SK-N-SH treated with all-trans-retinoic acid at 6 μM for 48 hours (cell line): ENCODE results near the gene LYPLA2.

Experiments
- ARNTL ChIP-seq: fragments of 450-650 bp; formaldehyde crosslinking; IDR thresholded peaks from 2 replicates; pipeline ENCODE4 v1.5.0; 2020; ENCODE audit warnings: low read depth, mild to moderate bottlenecking, moderate library complexity, borderline replicate concordance
- ESRRG ChIP-seq: fragments of 250-450 bp; sonication (Bioruptor Pico); IDR thresholded peaks from 2 replicates; pipeline ENCODE4 v1.6.1; 2021; ENCODE audit warnings: mild to moderate bottlenecking
- GLIS3 ChIP-seq: fragments of 250-450 bp; sonication (Bioruptor Pico); IDR thresholded peaks from 2 replicates; pipeline ENCODE4 v1.5.0; 2020; ENCODE audit warnings: mild to moderate bottlenecking, moderate library complexity
- ISL1 ChIP-seq: fragments of 250-450 bp; sonication (Bioruptor Pico); IDR thresholded peaks from 2 replicates; pipeline ENCODE4 v2.1.2; 2022; ENCODE audit warnings: mild to moderate bottlenecking, moderate library complexity
- OSR1 ChIP-seq: fragments of 250-450 bp; sonication (Bioruptor Pico); IDR thresholded peaks from 2 replicates; pipeline ENCODE4 v1.8.0; 2022; ENCODE audit warnings: moderate library complexity, mild to moderate bottlenecking, inconsistent platforms
- POU6F1 ChIP-seq: fragments of 250-450 bp; sonication (Bioruptor Pico); IDR thresholded peaks from 2 replicates; pipeline ENCODE4 v1.8.0; 2021; ENCODE audit warnings: low read depth, mild to moderate bottlenecking, moderate library complexity, borderline replicate concordance
- RARB ChIP-seq: fragments of 250-450 bp; sonication (Bioruptor Pico); IDR thresholded peaks from 2 replicates; pipeline ENCODE4 v1.8.0; 2021; ENCODE audit warnings: mild to moderate bottlenecking, moderate library complexity
- TSHZ2 ChIP-seq: fragments of 250-450 bp; sonication (Bioruptor Pico); IDR thresholded peaks from 2 replicates; pipeline ENCODE4 v1.5.0; 2020; ENCODE audit warnings: mild to moderate bottlenecking, moderate library complexity
- ZFP3 ChIP-seq: fragments of 250-450 bp; sonication (Bioruptor Pico); IDR thresholded peaks from 2 replicates; pipeline ENCODE4 v1.5.0; 2020; ENCODE audit warnings: mild to moderate bottlenecking, moderate library complexity
- ZFP30 ChIP-seq: fragments of 450-650 bp; formaldehyde crosslinking; IDR thresholded peaks from 2 replicates; pipeline ENCODE4 v1.5.0; 2022; ENCODE audit warnings: mild to moderate bottlenecking, moderate library complexity
- ZNF70 ChIP-seq: fragments of 450-650 bp; formaldehyde crosslinking; IDR thresholded peaks from 2 replicates; pipeline ENCODE4 v1.5.0; 2020; ENCODE audit warnings: mild to moderate bottlenecking, moderate library complexity
- ZNF8 ChIP-seq: fragments of 450-650 bp; formaldehyde crosslinking; IDR thresholded peaks from 2 replicates; pipeline ENCODE4 v1.5.0; 2020; ENCODE audit warnings: mild to moderate bottlenecking, moderate library complexity
- TF ChIP-seq, protein P1 (sequence below): fragments of 250-450 bp; sonication (Bioruptor Pico); IDR thresholded peaks from 2 replicates; pipeline ENCODE4 v1.8.0; 2020; ENCODE audit warnings: mild to moderate bottlenecking, moderate library complexity, borderline replicate concordance
- TF ChIP-seq, protein P2 (sequence below): fragments of 250-450 bp; sonication (Bioruptor Pico); IDR thresholded peaks from 2 replicates; pipeline ENCODE4 v1.5.1; 2020; ENCODE audit warnings: low read depth, mild to moderate bottlenecking, moderate library complexity

DNA sequence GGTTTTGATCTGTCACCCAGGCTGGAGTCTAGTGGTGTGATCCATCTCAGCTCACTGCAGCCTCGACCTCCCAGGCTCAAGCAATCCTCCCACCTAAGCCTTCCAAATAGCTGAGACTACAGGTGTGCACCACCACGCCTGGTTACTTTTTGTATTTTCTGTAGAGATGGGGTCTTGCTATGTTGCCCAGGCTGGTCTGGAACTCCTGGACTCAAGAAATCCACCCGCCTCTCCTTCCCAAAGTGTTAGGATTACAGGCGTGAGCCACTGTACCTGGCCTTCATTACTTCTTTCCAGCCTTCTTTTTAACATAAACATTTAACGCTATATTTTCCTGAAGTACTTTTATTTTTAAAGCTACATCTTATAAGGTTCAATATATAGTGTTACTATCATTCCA is 52.7 kb downstream of the LYPLA2 start:
- TF ChIP-seq, protein P1, sequence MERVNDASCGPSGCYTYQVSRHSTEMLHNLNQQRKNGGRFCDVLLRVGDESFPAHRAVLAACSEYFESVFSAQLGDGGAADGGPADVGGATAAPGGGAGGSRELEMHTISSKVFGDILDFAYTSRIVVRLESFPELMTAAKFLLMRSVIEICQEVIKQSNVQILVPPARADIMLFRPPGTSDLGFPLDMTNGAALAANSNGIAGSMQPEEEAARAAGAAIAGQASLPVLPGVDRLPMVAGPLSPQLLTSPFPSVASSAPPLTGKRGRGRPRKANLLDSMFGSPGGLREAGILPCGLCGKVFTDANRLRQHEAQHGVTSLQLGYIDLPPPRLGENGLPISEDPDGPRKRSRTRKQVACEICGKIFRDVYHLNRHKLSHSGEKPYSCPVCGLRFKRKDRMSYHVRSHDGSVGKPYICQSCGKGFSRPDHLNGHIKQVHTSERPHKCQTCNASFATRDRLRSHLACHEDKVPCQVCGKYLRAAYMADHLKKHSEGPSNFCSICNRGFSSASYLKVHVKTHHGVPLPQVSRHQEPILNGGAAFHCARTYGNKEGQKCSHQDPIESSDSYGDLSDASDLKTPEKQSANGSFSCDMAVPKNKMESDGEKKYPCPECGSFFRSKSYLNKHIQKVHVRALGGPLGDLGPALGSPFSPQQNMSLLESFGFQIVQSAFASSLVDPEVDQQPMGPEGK (CRISPR knock-in tag): no peak
- no peak for TF ChIP-seq ESRRG
- TF ChIP-seq ISL1 (CRISPR knock-in tag): no peak
- TF ChIP-seq ZNF8 (CRISPR knock-in tag): no peak
- no peak for TF ChIP-seq ZFP3 (CRISPR knock-in tag)
- TF ChIP-seq ZNF70 (CRISPR knock-in tag): no peak
- no peak for TF ChIP-seq POU6F1 (CRISPR knock-in tag)
- TF ChIP-seq OSR1: no peak
- no peak for TF ChIP-seq ZFP30 (CRISPR knock-in tag)
- TF ChIP-seq, protein P2, sequence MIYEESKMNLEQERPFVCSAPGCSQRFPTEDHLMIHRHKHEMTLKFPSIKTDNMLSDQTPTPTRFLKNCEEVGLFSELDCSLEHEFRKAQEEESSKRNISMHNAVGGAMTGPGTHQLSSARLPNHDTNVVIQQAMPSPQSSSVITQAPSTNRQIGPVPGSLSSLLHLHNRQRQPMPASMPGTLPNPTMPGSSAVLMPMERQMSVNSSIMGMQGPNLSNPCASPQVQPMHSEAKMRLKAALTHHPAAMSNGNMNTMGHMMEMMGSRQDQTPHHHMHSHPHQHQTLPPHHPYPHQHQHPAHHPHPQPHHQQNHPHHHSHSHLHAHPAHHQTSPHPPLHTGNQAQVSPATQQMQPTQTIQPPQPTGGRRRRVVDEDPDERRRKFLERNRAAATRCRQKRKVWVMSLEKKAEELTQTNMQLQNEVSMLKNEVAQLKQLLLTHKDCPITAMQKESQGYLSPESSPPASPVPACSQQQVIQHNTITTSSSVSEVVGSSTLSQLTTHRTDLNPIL: no peak
- no peak for TF ChIP-seq RARB
- no peak for TF ChIP-seq TSHZ2 (CRISPR knock-in tag)
- TF ChIP-seq GLIS3: no peak
- TF ChIP-seq ARNTL: no peak
